Trophoblast cell (in vitro differentiated cells and primary cell): Measurements from ENCODE around the gene CPED1.
"Not testable (repeated sequence)": the region's sequence is repeated elsewhere in the genome, so short reads cannot be mapped to it uniquely, and the experiment has no call there.

Experiments used
- DNase-seq, 2 donors: peaks; one replicate each; pipeline ENCODE4 v3.0.0-alpha.2; 2016
- H2AFZ ChIP-seq: 2 replicates; pipeline ENCODE4 v1.6.1; 2013; ENCODE audit warnings: low read length, moderate library complexity, mild to moderate bottlenecking; ENCODE audit not compliant: insufficient read depth, poor library complexity
- H2AK5ac ChIP-seq: 2 replicates; pipeline ENCODE4 v1.6.1; 2013; ENCODE audit warnings: mild to moderate bottlenecking, low read length
- H2BK120ac ChIP-seq: 2 replicates; pipeline ENCODE4 v1.6.1; 2013; ENCODE audit warnings: low read length, mild to moderate bottlenecking, moderate library complexity; ENCODE audit not compliant: insufficient read depth, poor library complexity
- H2BK12ac ChIP-seq: 2 replicates; pipeline ENCODE4 v1.6.1; 2013; ENCODE audit warnings: mild to moderate bottlenecking, low read length, moderate library complexity
- H2BK5ac ChIP-seq: 2 replicates; pipeline ENCODE4 v1.6.1; 2013; ENCODE audit warnings: low read length, low read depth, moderate library complexity, mild to moderate bottlenecking; ENCODE audit not compliant: poor library complexity
- H3K14ac ChIP-seq: 2 replicates; pipeline ENCODE4 v1.6.1; 2013; ENCODE audit warnings: mild to moderate bottlenecking, low read length
- H3K18ac ChIP-seq: 2 replicates; pipeline ENCODE4 v1.6.1; 2013; ENCODE audit warnings: mild to moderate bottlenecking, low read length
- H3K23ac ChIP-seq: 2 replicates; pipeline ENCODE4 v1.6.1; 2013; ENCODE audit warnings: low read length
- H3K27ac ChIP-seq: 2 replicates; pipeline ENCODE4 v1.5.1; 2013; ENCODE audit warnings: low read depth, mild to moderate bottlenecking, inconsistent platforms, low read length, moderate library complexity
- H3K27me3 ChIP-seq: 2 replicates; pipeline ENCODE4 v1.6.1; 2013; ENCODE audit warnings: inconsistent platforms, mild to moderate bottlenecking, low read length, moderate library complexity; ENCODE audit not compliant: insufficient read depth
- H3K36me3 ChIP-seq, 2 experiments: 1 replicate in 1 of 2; 2 replicates in 1 of 2; pipeline ENCODE4 v1.6.1; 2013; ENCODE audit warnings: low read length in 2 of 2, mild to moderate bottlenecking in 2 of 2, moderate library complexity in 1 of 2; ENCODE audit not compliant: insufficient read depth in 2 of 2, control insufficient read depth in 1 of 2
- H3K4ac ChIP-seq: 2 replicates; pipeline ENCODE4 v1.6.1; 2013; ENCODE audit warnings: low read depth, mild to moderate bottlenecking, low read length, moderate library complexity
- H3K4me1 ChIP-seq, 2 experiments: 1 replicate in 1 of 2; 2 replicates in 1 of 2; pipeline ENCODE4 v1.6.1; 2013; ENCODE audit warnings: low read length in 2 of 2, mild to moderate bottlenecking in 2 of 2, moderate library complexity in 1 of 2; ENCODE audit not compliant: insufficient read depth in 2 of 2, control insufficient read depth in 1 of 2
- H3K4me2 ChIP-seq: 2 replicates; pipeline ENCODE4 v1.6.1; 2013; ENCODE audit warnings: inconsistent platforms, mild to moderate bottlenecking, low read length, moderate library complexity
- H3K4me3 ChIP-seq: 2 replicates; pipeline ENCODE4 v1.5.1; 2013; ENCODE audit warnings: mild to moderate bottlenecking, low read depth, low read length, inconsistent platforms
- H3K79me1 ChIP-seq: one replicate; pipeline ENCODE4 v1.6.1; 2013; ENCODE audit warnings: low read length
- H3K79me2 ChIP-seq: 2 replicates; pipeline ENCODE4 v1.6.1; 2013; ENCODE audit warnings: low read length, mild to moderate bottlenecking; ENCODE audit not compliant: control insufficient read depth, insufficient read depth, poor library complexity
- H3K9ac ChIP-seq: 2 replicates; pipeline ENCODE4 v1.6.1; 2013; ENCODE audit warnings: mild to moderate bottlenecking, low read length
- H3K9me3 ChIP-seq: 2 replicates; pipeline ENCODE4 v1.6.1; 2013; ENCODE audit warnings: low read depth, mild to moderate bottlenecking, control low read depth, inconsistent platforms, low read length; ENCODE audit not compliant: insufficient read depth
- H4K12ac ChIP-seq: 2 replicates; pipeline ENCODE4 v1.6.1; 2013; ENCODE audit warnings: low read depth, mild to moderate bottlenecking, low read length, moderate library complexity
- H4K8ac ChIP-seq: 2 replicates; pipeline ENCODE4 v1.6.1; 2013; ENCODE audit warnings: low read depth, mild to moderate bottlenecking, low read length, moderate library complexity
- H4K91ac ChIP-seq: one replicate; pipeline ENCODE4 v1.6.1; 2013; ENCODE audit warnings: low read depth, mild to moderate bottlenecking, low read length, moderate library complexity
- WGBS: extraction: QIAGEN DNeasy Blood & Tissue Kit; methylation state at CpG from one replicate; pipeline ENCODE4 v1.1.7; 2013; ENCODE audit warnings: missing lambda C conversion rate; ENCODE audit not compliant: insufficient read length, insufficient coverage; ENCODE audit errors: extremely low coverage; 5-methylcytosine and 5-hydroxymethylcytosine counted together

CPED1 gene

GRCh38 chr7:121182281-121182680 lies 193.8 kb downstream of the CPED1 start:
- H4K8ac ChIP-seq = no peak overlapping the region
- no peak overlapping the region for H2BK5ac ChIP-seq

GRCh38 chr7:121182902-121183301 lies 194.4 kb downstream of the CPED1 start:
- Histone ChIP-seq H3K14ac (no peak overlapping the region), H3K36me3 (no peaks in the 10 kb centered on the region), H3K4me3 (no peak overlapping the region), H4K8ac (no peak overlapping the region), H3K4me1 (no peaks in the 10 kb centered on the region), H3K23ac (no peak overlapping the region), H3K4me2 (no peak overlapping the region), H3K27ac (no peak overlapping the region), H2AFZ (no peak overlapping the region), H3K9ac (no peak overlapping the region), H3K18ac (no peak overlapping the region), H3K79me1 (no peaks in the 10 kb centered on the region), H3K27me3 (no peaks in the 10 kb centered on the region), H2AK5ac (no peak overlapping the region), H3K79me2 (no peaks in the 10 kb centered on the region), H2BK120ac (no peak overlapping the region), H2BK12ac (no peak overlapping the region), H3K4ac (no peak overlapping the region), H2BK5ac (no peak overlapping the region), H3K9me3 (no peaks in the 10 kb centered on the region), H4K12ac (no peak overlapping the region), H4K91ac (no peak overlapping the region)
- DNase-seq = no peak

More at GRCh38 chr7:121182281-121182680, 193.8 kb downstream of the CPED1 start:
- no peak overlapping the region for H2AFZ ChIP-seq
- no peaks in the 10 kb centered on the region for H3K79me2 ChIP-seq
- no peak overlapping the region for H4K12ac ChIP-seq
- no peak overlapping the region for H3K4me2 ChIP-seq
- no peak overlapping the region for H3K4me3 ChIP-seq
- H3K9ac ChIP-seq = no peak overlapping the region
- H3K27me3 ChIP-seq = no peaks in the 10 kb centered on the region
- H3K14ac ChIP-seq = no peak overlapping the region
- H3K23ac ChIP-seq = no peak overlapping the region
- H3K79me1 ChIP-seq = no peaks in the 10 kb centered on the region
- no peak overlapping the region for H3K4ac ChIP-seq
- no peak overlapping the region for H2BK120ac ChIP-seq
- no peak for DNase-seq
- H3K4me1 ChIP-seq = no peaks in the 10 kb centered on the region
- no peak overlapping the region for H3K18ac ChIP-seq
- H3K27ac ChIP-seq = no peak overlapping the region
- H3K36me3 ChIP-seq = no peaks in the 10 kb centered on the region
- no peak overlapping the region for H2AK5ac ChIP-seq
- H3K9me3 ChIP-seq = no peaks in the 10 kb centered on the region
- H4K91ac ChIP-seq = no peak overlapping the region
- H2BK12ac ChIP-seq = no peak overlapping the region

- not testable (repeated sequence) for H2AFZ ChIP-seq, H3K4ac ChIP-seq
- WGBS = no CpG with 5 or more reads among the region's 4 CpGs
Measured at GRCh38 chr7:121183883-121184282, 195.4 kb downstream of the CPED1 start.

GRCh38 chr7:121186746-121187145 lies 198.2 kb downstream of the CPED1 start:
- no peaks in the 10 kb centered on the region for H3K27me3 ChIP-seq
- no peaks in the 10 kb centered on the region for H3K9me3 ChIP-seq
- H2BK5ac ChIP-seq = no peak overlapping the region
- H2AFZ ChIP-seq = no peak overlapping the region
- no peak overlapping the region for H3K18ac ChIP-seq
- no peak overlapping the region for H3K23ac ChIP-seq
- no peak overlapping the region for H3K4me2 ChIP-seq
- no peaks in the 10 kb centered on the region for H3K4me1 ChIP-seq
- H4K8ac ChIP-seq = no peak overlapping the region
- H3K9ac ChIP-seq = no peak overlapping the region
- H3K4me3 ChIP-seq = no peak overlapping the region
- no peak overlapping the region for H3K4ac ChIP-seq
- no peak overlapping the region for H3K27ac ChIP-seq
- no peak overlapping the region for H3K14ac ChIP-seq
- H3K79me2 ChIP-seq = no peaks in the 10 kb centered on the region
- DNase-seq = no peak
- no peak overlapping the region for H2AK5ac ChIP-seq
- no peak overlapping the region for H4K12ac ChIP-seq
- H3K36me3 ChIP-seq = no peaks in the 10 kb centered on the region
- no peak overlapping the region for H4K91ac ChIP-seq
- no CpG with 5 or more reads among the region's 1 CpG for WGBS
- H3K79me1 ChIP-seq = no peaks in the 10 kb centered on the region
- no peak overlapping the region for H2BK12ac ChIP-seq
- no peak overlapping the region for H2BK120ac ChIP-seq

More at GRCh38 chr7:121183883-121184282, 195.4 kb downstream of the CPED1 start:
- not testable (repeated sequence) for H3K27me3 ChIP-seq, H3K4me1 ChIP-seq, H3K23ac ChIP-seq, H3K9ac ChIP-seq, H2BK5ac ChIP-seq, H3K4me2 ChIP-seq, H2AK5ac ChIP-seq, H3K79me1 ChIP-seq, H3K79me2 ChIP-seq, H4K8ac ChIP-seq, H4K91ac ChIP-seq, H3K4me3 ChIP-seq, H3K27ac ChIP-seq, H3K36me3 ChIP-seq, H2BK120ac ChIP-seq, DNase-seq, H3K9me3 ChIP-seq, H3K14ac ChIP-seq, H4K12ac ChIP-seq, H3K18ac ChIP-seq, H2BK12ac ChIP-seq

GRCh38 chr7:121187222-121187621 lies 198.7 kb downstream of the CPED1 start:
- H3K27ac ChIP-seq = no peak overlapping the region
- no peak for DNase-seq
- H4K91ac ChIP-seq = no peak overlapping the region
- no peak overlapping the region for H3K4ac ChIP-seq
- H3K4me3 ChIP-seq = no peak overlapping the region
- H3K79me2 ChIP-seq = no peaks in the 10 kb centered on the region
- H3K14ac ChIP-seq = no peak overlapping the region
- H2BK5ac ChIP-seq = no peak overlapping the region
- no peaks in the 10 kb centered on the region for H3K36me3 ChIP-seq
- no peak overlapping the region for H2BK120ac ChIP-seq
- no peak overlapping the region for H3K18ac ChIP-seq
- no peak overlapping the region for H2AFZ ChIP-seq
- H3K27me3 ChIP-seq = no peaks in the 10 kb centered on the region
- no peaks in the 10 kb centered on the region for H3K9me3 ChIP-seq
- WGBS = 100% methylated on average over 1 of the region's 3 CpGs
- H4K8ac ChIP-seq = no peak overlapping the region
- H4K12ac ChIP-seq = no peak overlapping the region
- H3K4me1 ChIP-seq = no peaks in the 10 kb centered on the region
- no peak overlapping the region for H2AK5ac ChIP-seq
- H3K79me1 ChIP-seq = no peaks in the 10 kb centered on the region
- H3K4me2 ChIP-seq = no peak overlapping the region
- H3K9ac ChIP-seq = no peak overlapping the region
- H3K23ac ChIP-seq = no peak overlapping the region
- H2BK12ac ChIP-seq = no peak overlapping the region
